GM10248 (cell line): Measurements from ENCODE around the gene ARHGAP25.

Source experiments
- CTCF ChIA-PET: fragments of 300-600 bp; sonication (Branson Sonifier 250); formaldehyde crosslinking; extraction: SDS; loops from one replicate; lab custom pipeline; 2021; ENCODE audit warnings: antibody characterized with exemption; lab: Yijun Ruan, JAX
- POLR2A ChIA-PET: fragments of 350-650 bp; sonication (Branson Sonifier 250); formaldehyde crosslinking; extraction: SDS; loops from one replicate; lab custom pipeline; 2020; ENCODE audit warnings: antibody characterized with exemption; lab: Yijun Ruan, JAX
- DNase-seq: peaks from one replicate; pipeline ENCODE4 v3.0.0; 2012; ENCODE audit errors: extremely low spot score
- CTCF ChIP-seq: IDR thresholded peaks from 2 replicates; pipeline ENCODE4 v1.5.1; 2012; ENCODE audit warnings: mild to moderate bottlenecking, low read depth; ENCODE audit errors: extremely low read depth, missing control alignments, control extremely low read depth

ARHGAP25 gene

GRCh38 chr2:68765739-68766375, 31.2 kb downstream of the ARHGAP25 start:
- POLR2A ChIA-PET, result no interaction called here
- TF ChIP-seq CTCF, result no peak
- CTCF ChIA-PET, result interaction anchor here (0.9 to 6.6 kb wide), 9 partner anchors 9 to 302 kb away, joined by 3 to 61 read pairs (median 3); no protein-coding TSS in a partner anchor

GRCh38 chr2:68766376-68766845, 31.8 kb downstream of the ARHGAP25 start:
- ChIA-PET POLR2A (no interaction called here), CTCF (interaction anchor here (0.9 to 6.6 kb wide), 9 partner anchors 9 to 303 kb away, joined by 3 to 61 read pairs (median 3); no protein-coding TSS in a partner anchor)
- no peak for DNase-seq
- TF ChIP-seq CTCF, result no peak

More at GRCh38 chr2:68765739-68766375, 31.2 kb downstream of the ARHGAP25 start:
- no peak for DNase-seq

- DNase-seq, result no peak
- CTCF ChIA-PET, result interaction anchor here (0.7 to 6.6 kb wide), 10 partner anchors 8 to 140 kb away, joined by 3 to 61 read pairs (median 4); no protein-coding TSS in a partner anchor
Observed at GRCh38 chr2:68767031-68767961, 32.7 kb downstream of the ARHGAP25 start.

GRCh38 chr2:68767996-68768395, 33.4 kb downstream of the ARHGAP25 start:
- CTCF ChIA-PET, result interaction anchor here (0.7 to 6.6 kb wide), 8 partner anchors 11 to 139 kb away, joined by 3 to 61 read pairs (median 4); no protein-coding TSS in a partner anchor
- no peak for TF ChIP-seq CTCF
- POLR2A ChIA-PET, result no interaction called here
- no peak for DNase-seq

More at GRCh38 chr2:68767031-68767961, 32.7 kb downstream of the ARHGAP25 start:
- POLR2A ChIA-PET, result no interaction called here
- TF ChIP-seq CTCF, result no peak

- TF ChIP-seq CTCF, result no peak
- CTCF ChIA-PET, result interaction anchor here (0.7 to 6.6 kb wide), 6 partner anchors 11 to 47 kb away, joined by 3 to 61 read pairs (median 8); no protein-coding TSS in a partner anchor
- POLR2A ChIA-PET, result no interaction called here
- DNase-seq, result no peak
Observed at GRCh38 chr2:68768461-68768860, 33.9 kb downstream of the ARHGAP25 start.

- ChIA-PET POLR2A (no interaction called here), CTCF (interaction anchor here (1.2 to 6.6 kb wide), 6 partner anchors 11 to 69 kb away, joined by 3 to 61 read pairs (median 8); no protein-coding TSS in a partner anchor)
- no peak for TF ChIP-seq CTCF
- DNase-seq, result no peak
Observed at GRCh38 chr2:68768951-68769350, 34.3 kb downstream of the ARHGAP25 start.
